Heart right ventricle (tissue), 16 donors: Measurements from ENCODE around the gene CRY1. TPM values are rescaled to one million over a fixed set of nuclear protein-coding genes. Genes with fewer than 3 reads are reported as not detected.

ENCODE experiments used
- ATAC-seq, 8 donors: fragments of 200-7000 bp; cut with Tn5 transposase; one replicate each; pipeline ENCODE4 v1.9.1; 2020; ENCODE audit warnings: mild to moderate bottlenecking in 8 of 8, moderate library complexity in 8 of 8, moderate number of reproducible peaks in 1 of 8
- DNase-seq, 2 donors: peaks; one replicate each; pipeline ENCODE4 v3.0.0-alpha.2; 2020
- H3K27ac ChIP-seq, 10 donors: fragments of 200-600 bp; sonication (generic) in 2 of 10; one replicate each; pipeline versions ENCODE4 v1.5.0 to v1.8.0; 2020 to 2022; ENCODE audit warnings: mild to moderate bottlenecking in 3 of 10
- H3K27me3 ChIP-seq, 7 donors: fragments of 200-600 bp; one replicate each; pipeline ENCODE4 v1.8.0; 2021 to 2022; ENCODE audit warnings: mild to moderate bottlenecking in 2 of 7
- H3K36me3 ChIP-seq, 9 donors: fragments of 200-600 bp; sonication (generic) in 1 of 9; one replicate each; pipeline versions ENCODE4 v1.5.0 to v1.8.0; 2020 to 2022; ENCODE audit warnings: mild to moderate bottlenecking in 2 of 9
- H3K4me1 ChIP-seq, 9 donors: fragments of 200-600 bp; sonication (generic) in 1 of 9; one replicate each; pipeline versions ENCODE4 v1.5.0 to v1.8.0; 2020 to 2022; ENCODE audit warnings: mild to moderate bottlenecking in 4 of 9
- H3K4me3 ChIP-seq, 10 donors: fragments of 200-600 bp; sonication (generic) in 2 of 10; one replicate each; pipeline versions ENCODE4 v1.5.0 to v1.8.0; 2020 to 2022; ENCODE audit warnings: mild to moderate bottlenecking in 7 of 10, moderate library complexity in 2 of 10
- H3K9me3 ChIP-seq, 11 donors: fragments of 200-600 bp in 10 of 11; sonication (generic) in 2 of 11; one replicate each; pipeline versions ENCODE4 v1.5.0 to v1.8.0; 2013 to 2022; ENCODE audit warnings: mild to moderate bottlenecking in 2 of 11, control low read depth in 1 of 11, moderate library complexity in 1 of 11
- WGBS, 2 donors: extraction: QIAGEN DNeasy Blood & Tissue Kit; methylation state at CpG; one replicate each; pipeline ENCODE4 v1.1.7; 2013; ENCODE audit warnings: inconsistent platforms in 1 of 2; 5-methylcytosine and 5-hydroxymethylcytosine counted together
- intact Hi-C, 10 donors: fragments of 100-400 bp; cut with DNase I; formaldehyde crosslinking; loops; one replicate each; pipeline versions ENCODE4 v1.11.1 to v1.14.2; 2022
- polyA plus RNA-seq, 2 donors: library from polyadenylated mRNA; stranded (reverse); fragments of 200-250 nt; gene quantifications; one replicate each; pipeline ENCODE4 v1.2.3, GENCODE V29; 2013
- total RNA-seq, 10 donors: library from RNA; stranded (reverse); fragmentation: NEBNext Ultra II Directional in 3 of 10; extraction: Animal tissue kit (Norgen Biotek cat#: 25700) in 3 of 10; gene quantifications; one replicate each; pipeline versions ENCODE4 v1.2.1 to v1.2.4, GENCODE V29; 2021 to 2023
- TF ChIP-seq, protein P1 (sequence below), 9 donors: fragments of 200-600 bp; sonication (generic) in 2 of 9; IDR thresholded peaks; one replicate each; pipeline versions ENCODE4 v1.5.0 to v1.8.0; 2021 to 2022; ENCODE audit warnings: antibody characterized with exemption in 9 of 9, mild to moderate bottlenecking in 5 of 9, moderate library complexity in 1 of 9
- donor health status: Arrhythmogenic right ventricular cardiomyopathy.
- donor health status: ischemic (EF 13 %, LVEDD 7.1; RV severe dilation, severe dysfunction).
- donor health status: healthy with polysubstance abuse.
- donor health status: DM: no; HTN: yes; CAD: no.
- donor health status: DM: no; HTN: no; CAD: no.
- donor health status: ischemic (EF 25% LVEDD 6.9; RV normal size, moderate dysfunction).
- donor health status: ischemic (EF 25% LVEDD 5.7; RV mildly dilated, moderate dysfunction).
- donor health status: healthy.
- donor health status: DM: yes; HTN: yes; CAD: no.
- donor health status: Ischemic cardiomyopathy.
- donor health status: ischemic (EF 35%, LVEDD 5.7; RV mildly dilated, moderate dysfunction).
- donor health status: nonischemic (EF 11% LVEDD 7.7; RV severe dilation, severe dysfunction).
- donor health status: DM: yes; HTN: yes; CAD: no.
- donor health status: PGD.
- donor health status: ischemic (EF 29% LVEDD 5.4; RV normal size, mild dysfunction).
- donor health status: nonischemic (EF 23%, LVEDD 6.1; RV moderate dilation, normal function).

Gene CRY1
- total and polyA plus RNA-seq, 12 donors = 5.1 to 18.7 (median 10.6) TPM

- TF ChIP-seq, protein P1, sequence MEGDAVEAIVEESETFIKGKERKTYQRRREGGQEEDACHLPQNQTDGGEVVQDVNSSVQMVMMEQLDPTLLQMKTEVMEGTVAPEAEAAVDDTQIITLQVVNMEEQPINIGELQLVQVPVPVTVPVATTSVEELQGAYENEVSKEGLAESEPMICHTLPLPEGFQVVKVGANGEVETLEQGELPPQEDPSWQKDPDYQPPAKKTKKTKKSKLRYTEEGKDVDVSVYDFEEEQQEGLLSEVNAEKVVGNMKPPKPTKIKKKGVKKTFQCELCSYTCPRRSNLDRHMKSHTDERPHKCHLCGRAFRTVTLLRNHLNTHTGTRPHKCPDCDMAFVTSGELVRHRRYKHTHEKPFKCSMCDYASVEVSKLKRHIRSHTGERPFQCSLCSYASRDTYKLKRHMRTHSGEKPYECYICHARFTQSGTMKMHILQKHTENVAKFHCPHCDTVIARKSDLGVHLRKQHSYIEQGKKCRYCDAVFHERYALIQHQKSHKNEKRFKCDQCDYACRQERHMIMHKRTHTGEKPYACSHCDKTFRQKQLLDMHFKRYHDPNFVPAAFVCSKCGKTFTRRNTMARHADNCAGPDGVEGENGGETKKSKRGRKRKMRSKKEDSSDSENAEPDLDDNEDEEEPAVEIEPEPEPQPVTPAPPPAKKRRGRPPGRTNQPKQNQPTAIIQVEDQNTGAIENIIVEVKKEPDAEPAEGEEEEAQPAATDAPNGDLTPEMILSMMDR (IDR thresholded peaks at IDR 0.05) = no peak
- Histone ChIP-seq H3K27me3 (no peaks in the 10 kb centered on the region), H3K4me3 (no peak overlapping the region), H3K4me1 (no peaks in the 10 kb centered on the region), H3K36me3 (peaks cover 0 to 74% (median 21%) of the 10 kb centered on the region in 9 donors), H3K9me3 (no peaks in the 10 kb centered on the region), H3K27ac (no peak overlapping the region)
- 21 to 41% methylated on average over 2 of the region's 2 CpGs for WGBS, 2 donors
- no peak for DNase-seq
- no peak for ATAC-seq
- intact Hi-C loops = no loop called here
Measured at GRCh38 chr12:106994579-106995220, 98.6 kb downstream of the CRY1 start.

- WGBS, 2 donors = 56 to 64% methylated on average over 6 of the region's 6 CpGs
- H3K27me3 ChIP-seq = no peaks in the 10 kb centered on the region
- peaks cover 4 to 27% (median 23%) of the 10 kb centered on the region in 9 donors for H3K4me1 ChIP-seq
- ATAC-seq (no peak), DNase-seq (no peak)
- H3K27ac ChIP-seq = peak overlapping the region in 7 of 10 donors; percentile 87 to 93 (median 90)
- H3K36me3 ChIP-seq = peaks cover 0 to 31% (median 0%) of the 10 kb centered on the region in 9 donors
- intact Hi-C loops = loop anchor here in 6 of 10 donors (1.0 to 10.0 kb wide), 5 partner anchors 33 to 107 kb away; partner anchors contain the start of genes CRY1 (in 6 of the 6) and TMEM263 (in 2 of the 6)
- no peaks in the 10 kb centered on the region for H3K9me3 ChIP-seq
- peak overlapping the region in 4 of 10 donors; percentile 60 to 81 (median 72) for H3K4me3 ChIP-seq
- TF ChIP-seq, protein P1 (IDR thresholded peaks at IDR 0.05) = no peak
Measured at GRCh38 chr12:106987846-106988245, 105.5 kb downstream of the CRY1 start.

GRCh38 chr12:106986625-106987389 is 106.5 kb downstream of the CRY1 start, which contains the start of gene MTERF2:
Gene MTERF2, minus strand, starts transcription at chr12:106987146. Its CDS starts 8,432 bp downstream, at chr12:106978714.
- 1% methylated on average over 48 to 50 of the region's 50 CpGs for WGBS, 2 donors

More at GRCh38 chr12:106986625-106987389, 106.5 kb downstream of the CRY1 start, which contains the start of gene MTERF2:
- DNase-seq (peak; percentile 92 to 95), ATAC-seq (peak; percentile 98 to 100 (median 99))
- Histone ChIP-seq H3K27ac (peak within 1 kb of the TSS; percentile 76 to 93 (median 90)), H3K4me3 (peak within 1 kb of the TSS; percentile 60 to 86 (median 72)), H3K4me1 (peaks cover 4 to 31% (median 23%) of the 10 kb centered on the region in 9 donors), H3K9me3 (no peaks in the 10 kb centered on the region), H3K27me3 (no peaks in the 10 kb centered on the region), H3K36me3 (peaks cover 0 to 33% (median 0%) of the 10 kb centered on the region in 9 donors)
- intact Hi-C loops = loop anchor here in 6 of 10 donors (1.0 to 10.0 kb wide), 5 partner anchors 32 to 108 kb away; partner anchors contain the start of genes CRY1 (in 6 of the 6) and TMEM263 (in 2 of the 6)
- TF ChIP-seq, protein P1 (IDR thresholded peaks at IDR 0.05) = peak in 2 of 9 donors; percentile 11 to 24
